GM23248 (cell line): Measurements from ENCODE around the gene ZNF318.

Experiments
- EZH2 ChIP-seq: fragments of 200-600 bp; sonication (generic); IDR thresholded peaks from 2 replicates; pipeline ENCODE4 v1.6.1; 2018; ENCODE audit warnings: antibody characterized with exemption, mild to moderate bottlenecking; ENCODE audit not compliant: insufficient read depth, poor library complexity, severe bottlenecking
- EZH2phosphoT487 ChIP-seq: fragments of 200-600 bp; sonication (generic); IDR thresholded peaks from 2 replicates; pipeline ENCODE4 v1.6.1; 2018; ENCODE audit warnings: antibody characterized with exemption, moderate library complexity, mild to moderate bottlenecking, low read depth; ENCODE audit not compliant: insufficient read depth

GRCh38 chr6:43401730-43402129 is 32.3 kb upstream of the ZNF318 start:
- TF ChIP-seq EZH2 (no peak), EZH2phosphoT487 (no peak)
